ENCODE results near the gene SLC25A39. TPM values are rescaled to one million over a fixed set of nuclear protein-coding genes. Genes with fewer than 3 reads are reported as not detected.

SLC25A39 gene
- total and polyA plus RNA-seq, 2 of the 13 experiments (the other 11 are each of a cell fraction or from before 2014, with no cell fraction given) = 144 to 151 TPM

DNA sequence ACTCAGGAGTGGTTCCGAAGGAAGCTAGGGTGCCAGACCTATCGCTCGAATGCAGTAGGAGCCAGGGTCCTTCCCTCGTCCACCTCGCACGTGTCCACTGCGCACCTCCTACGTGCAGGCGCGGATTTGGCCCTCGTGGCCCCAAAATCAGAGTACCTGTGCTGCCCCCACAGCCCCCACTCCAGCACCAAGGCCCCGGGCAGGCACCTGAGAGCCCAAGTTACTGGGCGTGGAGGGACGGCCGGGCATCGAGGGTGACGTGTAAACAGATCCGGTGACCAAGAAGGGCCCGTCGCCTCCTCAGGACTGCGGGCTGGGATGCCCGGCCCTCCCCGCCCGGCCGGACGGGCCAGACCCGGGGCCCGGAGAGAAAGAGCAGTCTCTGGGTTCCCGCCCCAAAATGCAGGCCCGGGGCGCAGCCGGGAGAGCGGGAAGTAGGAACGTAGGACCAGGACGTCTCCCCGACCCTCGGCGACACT is 492 bp downstream of the SLC25A39 start (continued):
- TF ChIP-seq HNRNPK (IDR thresholded peaks at IDR 0.05; ENCODE audit: low read depth, low read length, poor library complexity, severe bottlenecking) = no peak
- no peak for TF ChIP-seq TAF1 (CRISPR knock-in tag; IDR thresholded peaks at IDR 0.05)
- peak; percentile 6; the same call in 1 of the 2 replicates for TF ChIP-seq KMT2A (CRISPR knock-in tag; IDR thresholded peaks at IDR 0.05)
- TF ChIP-seq MAX (IDR thresholded peaks at IDR 0.05) = peak; percentile 85; the same call in 1 of the 2 replicates
- no peak for TF ChIP-seq ZNF274 (CRISPR knock-in tag; IDR thresholded peaks at IDR 0.05)
- TF ChIP-seq MED13 (CRISPR knock-in tag; IDR thresholded peaks at IDR 0.05) = peak; percentile 34; the same call in 1 of the 2 replicates
- no peak for TF ChIP-seq ZNF34 (CRISPR knock-in tag; IDR thresholded peaks at IDR 0.05; ENCODE audit: borderline replicate concordance)
- no peak; the same call in 1 of the 2 replicates for TF ChIP-seq ZNF574 (CRISPR knock-in tag; IDR thresholded peaks at IDR 0.05)
- TF ChIP-seq ZNF775 (CRISPR knock-in tag; IDR thresholded peaks at IDR 0.05; ENCODE audit: borderline replicate concordance) = no peak
- TF ChIP-seq, protein P1, sequence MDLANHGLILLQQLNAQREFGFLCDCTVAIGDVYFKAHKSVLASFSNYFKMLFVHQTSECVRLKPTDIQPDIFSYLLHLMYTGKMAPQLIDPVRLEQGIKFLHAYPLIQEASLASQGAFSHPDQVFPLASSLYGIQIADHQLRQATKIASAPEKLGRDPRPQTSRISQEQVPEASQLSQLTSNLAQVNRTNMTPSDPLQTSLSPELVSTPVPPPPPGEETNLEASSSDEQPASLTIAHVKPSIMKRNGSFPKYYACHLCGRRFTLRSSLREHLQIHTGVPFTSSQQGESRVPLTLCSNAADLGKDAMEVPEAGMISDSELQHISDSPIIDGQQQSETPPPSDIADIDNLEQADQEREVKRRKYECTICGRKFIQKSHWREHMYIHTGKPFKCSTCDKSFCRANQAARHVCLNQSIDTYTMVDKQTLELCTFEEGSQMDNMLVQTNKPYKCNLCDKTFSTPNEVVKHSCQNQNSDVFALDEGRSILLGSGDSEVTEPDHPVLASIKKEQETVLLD (CRISPR knock-in tag; IDR thresholded peaks at IDR 0.05; ENCODE audit: low read depth) = no peak
- TF ChIP-seq ZNF597 (CRISPR knock-in tag; IDR thresholded peaks at IDR 0.05) = no peak
- TF ChIP-seq, protein P2, sequence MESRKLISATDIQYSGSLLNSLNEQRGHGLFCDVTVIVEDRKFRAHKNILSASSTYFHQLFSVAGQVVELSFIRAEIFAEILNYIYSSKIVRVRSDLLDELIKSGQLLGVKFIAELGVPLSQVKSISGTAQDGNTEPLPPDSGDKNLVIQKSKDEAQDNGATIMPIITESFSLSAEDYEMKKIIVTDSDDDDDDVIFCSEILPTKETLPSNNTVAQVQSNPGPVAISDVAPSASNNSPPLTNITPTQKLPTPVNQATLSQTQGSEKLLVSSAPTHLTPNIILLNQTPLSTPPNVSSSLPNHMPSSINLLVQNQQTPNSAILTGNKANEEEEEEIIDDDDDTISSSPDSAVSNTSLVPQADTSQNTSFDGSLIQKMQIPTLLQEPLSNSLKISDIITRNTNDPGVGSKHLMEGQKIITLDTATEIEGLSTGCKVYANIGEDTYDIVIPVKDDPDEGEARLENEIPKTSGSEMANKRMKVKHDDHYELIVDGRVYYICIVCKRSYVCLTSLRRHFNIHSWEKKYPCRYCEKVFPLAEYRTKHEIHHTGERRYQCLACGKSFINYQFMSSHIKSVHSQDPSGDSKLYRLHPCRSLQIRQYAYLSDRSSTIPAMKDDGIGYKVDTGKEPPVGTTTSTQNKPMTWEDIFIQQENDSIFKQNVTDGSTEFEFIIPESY (CRISPR knock-in tag; IDR thresholded peaks at IDR 0.05) = no peak
- TF ChIP-seq MYNN (CRISPR knock-in tag; IDR thresholded peaks at IDR 0.05; ENCODE audit: low read depth) = no peak
- TF ChIP-seq CBX2 (IDR thresholded peaks at IDR 0.05; ENCODE audit: low read depth, low read length) = no peak
- no peak for TF ChIP-seq CBX2 (CRISPR knock-in tag; IDR thresholded peaks at IDR 0.05; ENCODE audit: low read depth)
